GM12874 (cell line): ENCODE measurements around the gene ZNF138.

Source experiments
- CTCF ChIP-seq: IDR thresholded peaks from 2 replicates; pipeline ENCODE4 v1.5.1; 2011; ENCODE audit warnings: low read depth, mild to moderate bottlenecking, control low read depth, low read length, moderate library complexity; ENCODE audit not compliant: insufficient read depth

The ZNF138 gene

DNA sequence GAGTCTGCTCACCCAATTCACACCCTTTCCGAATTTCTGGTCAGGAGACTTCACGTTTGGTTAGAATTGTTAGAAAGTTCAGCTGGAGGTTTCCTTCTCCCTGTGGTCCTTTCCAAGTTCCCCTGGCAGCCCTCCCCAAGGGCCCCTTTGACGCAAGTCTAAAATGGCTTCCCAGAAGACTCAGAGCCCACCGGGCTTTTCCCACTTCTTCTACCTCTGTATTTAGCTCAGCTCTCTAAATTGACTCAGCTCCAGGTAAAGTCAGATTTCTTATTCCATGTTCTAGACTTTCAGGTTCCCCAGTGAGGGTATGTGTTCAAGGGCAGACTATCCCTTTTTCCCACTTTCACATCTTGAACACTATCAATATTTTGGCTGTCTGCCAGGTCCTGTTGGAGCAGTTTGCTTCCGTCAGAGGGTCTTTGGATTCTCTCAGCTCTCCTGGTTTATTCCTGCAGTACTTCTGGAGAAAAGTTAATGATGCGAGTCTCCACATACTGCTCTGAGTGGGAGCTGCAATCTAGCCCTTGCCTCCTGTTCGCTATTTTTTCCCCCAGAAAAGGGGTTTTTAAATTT lies 55.8 kb downstream of the ZNF138 start:
- TF ChIP-seq CTCF, result no peak

DNA sequence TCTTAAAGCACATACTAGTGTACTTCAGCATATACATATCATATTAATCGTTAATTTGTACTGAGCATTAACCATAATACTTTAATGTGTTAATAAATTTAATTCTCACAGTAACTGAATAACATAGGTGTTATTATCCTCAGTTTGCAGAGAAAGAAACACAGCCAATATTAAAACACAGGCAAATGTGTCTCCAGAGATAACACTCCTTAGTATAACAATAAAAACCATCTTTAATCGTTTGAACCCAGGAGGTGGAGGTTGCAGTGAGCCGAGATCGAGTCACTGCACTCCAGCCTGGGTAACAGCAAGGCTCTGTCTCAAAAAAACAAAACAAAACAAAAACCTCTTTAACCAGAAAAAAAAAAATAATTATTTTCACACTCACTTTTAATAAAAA lies 59.5 kb downstream of the ZNF138 start:
- no peak for TF ChIP-seq CTCF

GRCh38 chr7:64854969-64855368 lies 60.7 kb downstream of the ZNF138 start:
- no peak for TF ChIP-seq CTCF

- TF ChIP-seq CTCF, result no peak
Measured at GRCh38 chr7:64863021-64863420, 68.8 kb downstream of the ZNF138 start.

DNA sequence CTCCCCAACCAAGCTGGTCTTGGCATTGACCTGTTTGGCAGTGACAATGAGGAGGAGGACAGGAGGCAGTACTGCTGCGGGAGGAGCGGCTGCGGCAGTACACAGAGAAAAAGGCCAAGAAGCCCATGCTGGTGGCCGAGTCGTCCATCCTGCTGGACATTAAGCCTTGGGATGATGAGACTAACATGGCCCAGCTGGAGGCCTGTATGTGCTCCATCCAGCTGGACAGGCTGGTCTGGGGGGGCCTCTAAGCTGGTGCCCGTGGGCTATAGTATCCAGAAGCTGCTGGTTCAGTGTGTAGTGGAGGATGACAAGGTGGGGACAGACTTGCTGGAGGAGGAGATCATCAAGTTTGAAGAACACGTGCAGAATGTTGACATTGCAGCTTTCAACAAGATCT lies 69.7 kb downstream of the ZNF138 start:
- no peak for TF ChIP-seq CTCF

DNA sequence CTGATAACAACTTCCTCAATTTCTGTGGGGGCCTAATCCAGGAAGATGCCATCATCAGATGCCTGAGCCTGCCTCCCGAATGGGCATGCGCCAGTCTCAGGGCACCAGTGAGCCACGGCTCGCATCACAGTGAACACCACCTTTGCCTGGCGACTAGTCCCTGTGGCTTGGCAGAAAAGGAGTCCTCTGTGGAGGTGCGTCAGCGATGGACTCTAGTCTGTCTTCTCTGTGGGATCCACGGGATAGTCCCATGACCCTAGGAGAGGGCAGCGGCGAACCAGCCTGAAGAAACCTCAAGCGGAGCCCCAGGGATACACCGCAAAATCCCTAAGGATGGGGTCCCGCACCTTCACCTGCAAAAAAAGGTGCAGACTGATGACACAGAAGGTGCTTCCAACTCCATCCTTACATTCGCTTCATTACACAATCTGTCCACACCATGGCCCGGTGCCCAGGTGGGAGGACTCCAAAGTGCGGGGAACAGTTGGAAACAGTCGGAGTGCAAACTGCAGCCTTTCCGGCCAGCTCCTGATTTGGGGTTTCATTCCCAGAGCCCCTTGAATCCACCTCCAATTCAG lies 73.7 kb downstream of the ZNF138 start:
- TF ChIP-seq CTCF, result no peak

DNA sequence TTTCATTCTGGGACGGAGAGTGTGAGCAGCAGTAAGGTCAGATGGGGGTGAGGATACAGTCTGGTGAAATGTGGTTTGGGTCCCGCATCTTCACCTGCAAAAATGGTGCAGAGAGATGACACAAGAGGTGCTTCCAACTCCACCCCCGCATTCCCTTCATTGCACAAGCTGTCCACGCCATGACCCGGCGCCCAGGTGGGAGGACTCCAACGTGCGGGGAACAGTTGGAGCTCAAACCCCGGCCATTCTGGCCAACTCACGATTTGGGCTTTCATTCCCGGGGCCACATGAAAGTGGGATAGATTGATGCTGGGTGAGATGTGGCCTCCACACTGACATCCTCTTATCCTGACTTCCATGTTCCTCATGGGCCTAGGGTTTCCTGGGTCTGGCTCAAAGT lies 74.3 kb downstream of the ZNF138 start:
- no peak for TF ChIP-seq CTCF
